GM12875 (cell line): Measurements from ENCODE around the gene APP.

Experiments used
- H3K4me3 ChIP-seq: one replicate; pipeline ENCODE4 v1.5.1; 2011; ENCODE audit warnings: low read depth, low read length, control low read depth
- TF ChIP-seq, protein P1 (sequence below): IDR thresholded peaks from 2 replicates; pipeline ENCODE4 v1.5.1; 2011; ENCODE audit warnings: low read depth, mild to moderate bottlenecking, control low read depth, inconsistent platforms, low read length, moderate library complexity, borderline replicate concordance; ENCODE audit not compliant: insufficient read depth

Gene APP

DNA sequence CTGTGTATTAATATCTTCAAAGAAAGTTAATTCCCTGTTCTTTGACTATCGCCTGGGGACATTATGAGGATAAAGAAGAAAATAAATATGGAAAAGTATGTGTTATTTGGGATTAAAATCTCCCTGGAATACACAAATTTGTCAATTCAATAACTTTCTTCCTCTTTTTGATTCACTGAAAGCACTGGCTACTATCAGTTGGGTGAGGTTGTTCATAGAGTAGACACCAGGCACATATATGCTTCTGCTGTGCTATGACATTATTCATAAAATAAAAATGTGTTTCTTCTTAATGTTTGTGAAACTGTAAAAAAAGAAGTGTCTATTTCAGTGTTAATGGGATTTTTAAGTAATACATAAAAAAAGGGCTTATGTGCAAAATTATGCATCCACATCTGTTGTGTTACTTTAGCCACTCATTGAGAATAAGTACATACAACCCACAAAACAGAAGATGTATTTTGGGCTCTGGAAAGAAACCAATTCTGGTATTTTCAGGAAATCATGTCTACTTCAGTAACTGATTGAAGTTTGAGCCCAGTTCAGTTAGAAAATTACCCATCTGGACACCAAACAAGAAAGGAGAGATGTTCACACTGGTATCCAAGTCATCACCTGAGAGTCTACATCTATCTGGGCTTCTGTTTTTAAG lies 266.4 kb downstream of the APP start:
- H3K4me3 ChIP-seq: no peak overlapping the region
- TF ChIP-seq, protein P1, sequence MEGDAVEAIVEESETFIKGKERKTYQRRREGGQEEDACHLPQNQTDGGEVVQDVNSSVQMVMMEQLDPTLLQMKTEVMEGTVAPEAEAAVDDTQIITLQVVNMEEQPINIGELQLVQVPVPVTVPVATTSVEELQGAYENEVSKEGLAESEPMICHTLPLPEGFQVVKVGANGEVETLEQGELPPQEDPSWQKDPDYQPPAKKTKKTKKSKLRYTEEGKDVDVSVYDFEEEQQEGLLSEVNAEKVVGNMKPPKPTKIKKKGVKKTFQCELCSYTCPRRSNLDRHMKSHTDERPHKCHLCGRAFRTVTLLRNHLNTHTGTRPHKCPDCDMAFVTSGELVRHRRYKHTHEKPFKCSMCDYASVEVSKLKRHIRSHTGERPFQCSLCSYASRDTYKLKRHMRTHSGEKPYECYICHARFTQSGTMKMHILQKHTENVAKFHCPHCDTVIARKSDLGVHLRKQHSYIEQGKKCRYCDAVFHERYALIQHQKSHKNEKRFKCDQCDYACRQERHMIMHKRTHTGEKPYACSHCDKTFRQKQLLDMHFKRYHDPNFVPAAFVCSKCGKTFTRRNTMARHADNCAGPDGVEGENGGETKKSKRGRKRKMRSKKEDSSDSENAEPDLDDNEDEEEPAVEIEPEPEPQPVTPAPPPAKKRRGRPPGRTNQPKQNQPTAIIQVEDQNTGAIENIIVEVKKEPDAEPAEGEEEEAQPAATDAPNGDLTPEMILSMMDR: no peak

DNA sequence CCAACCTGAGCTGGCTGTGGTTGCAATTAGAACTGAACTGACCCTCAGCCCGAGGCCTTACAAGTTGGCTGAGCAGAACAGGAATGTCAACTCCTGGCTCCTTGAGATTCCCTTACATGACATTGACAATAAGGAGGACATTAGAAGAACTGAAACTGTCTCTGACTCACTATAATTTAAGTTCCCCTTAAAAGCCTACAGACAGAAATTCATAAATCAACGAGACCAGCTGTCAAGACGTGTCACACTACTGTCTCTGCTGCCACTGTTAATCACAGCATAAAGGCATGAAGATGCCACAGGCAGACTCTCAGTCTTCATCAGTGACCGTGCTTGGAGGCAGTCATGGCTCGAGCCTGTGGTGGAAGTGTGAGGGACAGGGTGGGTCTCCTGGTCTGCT lies 267.0 kb downstream of the APP start:
- TF ChIP-seq, protein P1: no peak
- no peak overlapping the region for H3K4me3 ChIP-seq

DNA sequence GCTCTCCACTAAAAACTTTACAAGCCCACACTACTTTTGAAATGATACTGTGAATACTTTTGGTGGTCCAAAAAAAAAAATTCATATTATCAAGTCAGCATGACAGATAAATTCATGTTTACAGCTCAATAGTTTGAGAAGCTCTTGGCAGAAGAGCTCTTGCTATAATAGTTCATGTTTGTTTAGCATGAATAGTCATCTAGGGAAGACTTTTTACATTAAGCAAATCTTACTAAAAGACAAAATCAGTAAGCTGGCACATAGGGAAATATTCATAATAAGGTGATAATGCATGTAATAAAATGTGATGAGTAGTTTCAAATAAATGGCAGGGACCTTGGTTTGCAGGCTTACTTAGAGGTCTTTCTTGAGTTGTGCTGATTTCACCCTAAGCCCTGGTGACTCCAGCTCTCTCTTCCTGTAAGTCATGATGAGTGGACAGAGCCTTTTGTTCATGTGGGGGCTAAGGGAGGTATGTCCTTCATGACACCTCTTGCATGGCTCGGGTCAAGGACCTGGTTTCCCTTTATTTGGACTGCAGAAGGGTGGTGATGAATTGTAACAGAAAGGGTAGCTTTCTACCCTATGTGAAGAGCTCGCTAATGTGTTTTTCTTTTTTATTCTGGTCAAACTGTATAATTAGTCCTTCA lies 269.1 kb downstream of the APP start:
- no peak overlapping the region for H3K4me3 ChIP-seq
- TF ChIP-seq, protein P1: no peak

DNA sequence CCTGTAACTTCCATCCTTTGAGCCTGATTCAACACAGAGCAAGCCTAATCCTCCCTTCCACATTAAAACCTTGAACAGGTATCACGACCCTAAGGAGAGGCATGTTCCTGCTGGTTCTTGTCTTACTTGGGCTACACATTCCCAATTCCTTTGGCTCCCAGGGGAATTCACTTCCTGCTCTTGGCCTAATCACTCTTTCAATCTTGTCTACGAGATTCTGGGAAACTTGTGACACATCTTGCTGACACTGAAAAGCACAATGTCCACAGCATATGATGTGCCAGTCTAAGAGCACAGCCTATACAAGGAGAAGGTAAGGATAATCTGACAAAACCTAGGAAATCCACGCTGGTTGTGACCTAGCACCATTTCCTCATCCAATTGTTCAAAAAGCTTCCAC lies 271.9 kb downstream of the APP start:
- TF ChIP-seq, protein P1: no peak
- no peak overlapping the region for H3K4me3 ChIP-seq

DNA sequence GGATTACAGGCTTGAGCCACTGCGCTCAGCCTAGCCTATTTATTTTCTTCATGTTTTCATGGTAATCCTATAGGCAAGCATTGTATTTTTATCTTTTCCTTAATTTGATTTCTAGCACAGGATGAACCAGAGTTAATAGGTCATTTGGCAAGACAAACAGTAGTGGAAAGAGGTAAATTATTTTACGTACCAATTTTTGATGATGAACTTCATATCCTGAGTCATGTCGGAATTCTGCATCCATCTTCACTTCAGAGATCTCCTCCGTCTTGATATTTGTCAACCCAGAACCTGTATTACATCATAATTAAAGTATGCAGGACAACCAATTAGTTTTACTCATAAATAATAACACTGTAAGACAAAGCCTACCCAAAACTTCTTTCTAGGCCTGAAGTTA lies 273.2 kb downstream of the APP start:
- TF ChIP-seq, protein P1: no peak
- H3K4me3 ChIP-seq: no peak overlapping the region

DNA sequence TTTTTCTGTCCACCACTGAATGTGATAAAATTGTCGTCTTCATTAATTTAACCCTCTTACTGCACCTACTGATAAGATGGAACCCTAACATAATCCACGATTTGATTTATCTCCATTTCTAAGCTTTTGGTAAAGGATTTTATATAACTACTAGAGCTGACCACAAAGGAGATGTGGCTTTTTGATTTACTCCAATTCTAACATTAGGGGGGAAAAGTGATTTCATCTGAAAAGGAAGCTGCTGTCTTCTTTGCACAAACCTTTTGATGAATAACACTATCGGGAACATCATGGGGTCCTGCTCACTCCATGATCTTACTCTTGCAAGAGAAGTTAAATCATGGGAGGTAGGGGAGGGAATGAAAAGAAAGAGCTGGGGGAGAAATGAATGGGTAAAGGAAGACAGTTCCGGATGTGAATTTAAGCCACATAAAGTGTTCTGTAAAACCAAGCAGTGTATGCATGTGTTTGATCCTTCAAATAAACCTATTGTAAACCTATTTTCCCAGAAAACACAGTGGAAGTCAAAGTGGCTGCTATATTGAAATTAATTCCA lies 274.0 kb downstream of the APP start:
- TF ChIP-seq, protein P1: no peak
- H3K4me3 ChIP-seq: no peak overlapping the region

GRCh38 chr21:25895565-25896205 lies 274.9 kb downstream of the APP start:
- no peak overlapping the region for H3K4me3 ChIP-seq
- TF ChIP-seq, protein P1: 0 out of 2 replicates have a peak, but pooled peaks have one; percentile 2
